SK-N-MC (cell line): ENCODE data around the gene TMEM171.

Experiments
- EZH2 ChIP-seq: fragments of 200-600 bp; sonication (generic); IDR thresholded peaks from one replicate; pipeline ENCODE4 v1.6.1; 2017; ENCODE audit warnings: antibody characterized with exemption
- FOXP2 ChIP-seq: optimal IDR thresholded peaks from 2 replicates; pipeline ENCODE3; 2011; ENCODE audit warnings: mild to moderate bottlenecking, moderate library complexity; ENCODE audit not compliant: insufficient read depth; ENCODE audit errors: extremely low read length, control extremely low read depth
- POLR2AphosphoS5 ChIP-seq: IDR thresholded peaks from 2 replicates; pipeline ENCODE4 v1.6.1; 2012; ENCODE audit warnings: mild to moderate bottlenecking, low read depth, low read length, borderline replicate concordance

GRCh38 chr5:73100109-73100508, 20.3 kb upstream of the TMEM171 start:
- TF ChIP-seq EZH2 (no peak), FOXP2 (no peak), POLR2AphosphoS5 (no peak)
